ENCODE results near the gene RYR2. TPM values are rescaled to one million over a fixed set of nuclear protein-coding genes. Genes with fewer than 3 reads are reported as not detected.

RYR2 gene
- total RNA-seq, 1 experiment from 2014 or later, result 4.0 TPM

GRCh38 chr1:237679687-237680086 lies 637.7 kb downstream of the RYR2 start:
- BruUV-seq (replicated peaks), result no TSS peak
- Mint-ChIP-seq H3K27me3 (ENCODE audit: insufficient read depth, unreplicated experiment) (no peaks in the 10 kb centered on the region), H3K4me1 (ENCODE audit: insufficient read depth, unreplicated experiment) (peaks cover 11% of the 10 kb centered on the region), H3K36me3 (ENCODE audit: insufficient read depth, unreplicated experiment) (no peaks in the 10 kb centered on the region), H3K27ac (ENCODE audit: low read depth, unreplicated experiment) (no peak overlapping the region), H3K9me3 (ENCODE audit: unreplicated experiment) (no peaks in the 10 kb centered on the region), H3K4me3 (ENCODE audit: unreplicated experiment) (no peak overlapping the region)
- ChIA-PET CTCF (interaction anchor here (0.5 to 19.3 kb wide), 12 partner anchors 8 to 1001 kb away, joined by 3 to 466 read pairs (median 4); no protein-coding TSS in a partner anchor), POLR2A (no interaction called here)
- no peak for TF ChIP-seq CTCF (IDR thresholded peaks at IDR 0.05; ENCODE audit: unreplicated experiment)
- DNase-seq (ENCODE audit: unreplicated experiment), result no peak
- intact Hi-C loops (cut with micrococcal nuclease), result loop anchor here (1.0 to 5.0 kb wide), 2 partner anchors 58 to 125 kb away; no protein-coding TSS in a partner anchor

GRCh38 chr1:237681210-237681609 lies 639.2 kb downstream of the RYR2 start:
- no peak overlapping the region for H3K27ac Mint-ChIP-seq (ENCODE audit: low read depth, unreplicated experiment)
- BruUV-seq (replicated peaks), result no TSS peak
- intact Hi-C loops (cut with micrococcal nuclease), result no loop called here
- H3K4me3 Mint-ChIP-seq (ENCODE audit: unreplicated experiment), result no peak overlapping the region
- H3K36me3 Mint-ChIP-seq (ENCODE audit: insufficient read depth, unreplicated experiment), result no peaks in the 10 kb centered on the region
- TF ChIP-seq CTCF (IDR thresholded peaks at IDR 0.05; ENCODE audit: unreplicated experiment), result no peak
- H3K4me1 Mint-ChIP-seq (ENCODE audit: insufficient read depth, unreplicated experiment), result peaks cover 11% of the 10 kb centered on the region
- no peaks in the 10 kb centered on the region for H3K27me3 Mint-ChIP-seq (ENCODE audit: insufficient read depth, unreplicated experiment)
- ChIA-PET POLR2A (interaction anchor here (0.7 to 0.8 kb wide), 2 partner anchors 9 to 75 kb away, joined by 3 read pairs; no protein-coding TSS in a partner anchor), CTCF (interaction anchor here (0.5 to 19.3 kb wide), 7 partner anchors 35 to 147 kb away, joined by 3 to 466 read pairs (median 3); no protein-coding TSS in a partner anchor)
- no peak for DNase-seq (ENCODE audit: unreplicated experiment)
- H3K9me3 Mint-ChIP-seq (ENCODE audit: unreplicated experiment), result no peaks in the 10 kb centered on the region

DNA sequence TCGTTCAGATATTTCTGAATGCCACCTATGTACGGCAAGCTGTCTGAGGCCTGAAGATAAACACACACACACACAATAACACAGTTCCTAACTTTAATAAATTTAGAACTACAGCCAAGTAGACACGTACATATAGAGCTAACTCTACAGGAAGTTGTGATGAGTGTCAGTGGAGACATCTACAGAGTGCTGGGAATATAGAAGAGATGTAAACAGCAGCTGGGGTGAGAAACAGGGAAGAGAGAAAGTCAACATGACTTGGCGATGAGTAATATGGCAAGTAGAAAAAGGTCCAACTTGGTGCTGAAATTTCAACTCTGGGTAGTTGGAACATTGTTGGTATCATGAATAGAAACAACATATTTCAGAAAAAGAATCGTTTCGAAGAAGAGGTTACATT lies 642.3 kb downstream of the RYR2 start:
- no TSS peak for BruUV-seq (replicated peaks)
- no peak for TF ChIP-seq CTCF (IDR thresholded peaks at IDR 0.05; ENCODE audit: unreplicated experiment)
- no peaks in the 10 kb centered on the region for H3K9me3 Mint-ChIP-seq (ENCODE audit: unreplicated experiment)
- intact Hi-C loops (cut with micrococcal nuclease), result no loop called here
- DNase-seq (ENCODE audit: unreplicated experiment), result peak; percentile 42
- no peaks in the 10 kb centered on the region for H3K27me3 Mint-ChIP-seq (ENCODE audit: insufficient read depth, unreplicated experiment)
- ChIA-PET CTCF (interaction anchor here (0.5 to 19.3 kb wide), 7 partner anchors 12 to 640 kb away, joined by 3 to 466 read pairs (median 3); no protein-coding TSS in a partner anchor), POLR2A (no interaction called here)
- H3K36me3 Mint-ChIP-seq (ENCODE audit: insufficient read depth, unreplicated experiment), result no peaks in the 10 kb centered on the region
- H3K4me3 Mint-ChIP-seq (ENCODE audit: unreplicated experiment), result no peak overlapping the region
- H3K27ac Mint-ChIP-seq (ENCODE audit: low read depth, unreplicated experiment), result no peak overlapping the region
- H3K4me1 Mint-ChIP-seq (ENCODE audit: insufficient read depth, unreplicated experiment), result no peaks in the 10 kb centered on the region

DNA sequence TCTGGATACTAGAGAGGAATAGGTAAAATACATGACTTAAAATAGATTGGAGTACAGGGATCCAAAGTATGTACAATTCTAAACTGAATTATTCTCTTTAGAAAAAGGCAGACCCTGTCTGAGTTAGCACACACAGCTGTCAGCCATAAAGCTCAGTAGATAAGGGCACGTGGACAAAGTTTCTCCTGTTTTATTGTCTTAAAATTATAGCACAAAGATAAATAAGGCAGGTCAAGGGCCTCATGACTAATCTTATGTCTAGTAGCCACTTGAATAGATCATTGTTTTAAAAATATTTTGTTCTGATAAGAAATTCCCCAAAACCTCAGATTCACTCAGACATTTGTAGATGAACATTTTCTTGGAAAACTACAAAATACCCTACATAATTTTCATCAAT lies 643.6 kb downstream of the RYR2 start:
- ChIA-PET CTCF (interaction anchor here (19.3 kb wide), 1 partner anchor 117 kb away, joined by 466 read pairs; no protein-coding TSS in a partner anchor), POLR2A (no interaction called here)
- Mint-ChIP-seq H3K27me3 (ENCODE audit: insufficient read depth, unreplicated experiment) (no peaks in the 10 kb centered on the region), H3K9me3 (ENCODE audit: unreplicated experiment) (no peaks in the 10 kb centered on the region), H3K4me1 (ENCODE audit: insufficient read depth, unreplicated experiment) (no peaks in the 10 kb centered on the region), H3K36me3 (ENCODE audit: insufficient read depth, unreplicated experiment) (no peaks in the 10 kb centered on the region), H3K4me3 (ENCODE audit: unreplicated experiment) (no peak overlapping the region), H3K27ac (ENCODE audit: low read depth, unreplicated experiment) (no peak overlapping the region)
- no peak for DNase-seq (ENCODE audit: unreplicated experiment)
- no TSS peak for BruUV-seq (replicated peaks)
- no peak for TF ChIP-seq CTCF (IDR thresholded peaks at IDR 0.05; ENCODE audit: unreplicated experiment)
- intact Hi-C loops (cut with micrococcal nuclease), result no loop called here

Measured in MCF 10A (cell line).